MM.1S (cell line): ENCODE results near the gene MRRF.

Source experiments
- DNase-seq: peaks from one replicate; pipeline ENCODE4 v3.0.0-alpha.2; 2015
- H2AFZ ChIP-seq: fragments of 300-600 bp; sonication (generic); 2 replicates; pipeline ENCODE4 v1.6.0; 2016; ENCODE audit warnings: antibody characterized with exemption, low read length
- H3F3A ChIP-seq: fragments of 300-600 bp; sonication (generic); 2 replicates; pipeline ENCODE4 v1.6.1; 2016; ENCODE audit warnings: mild to moderate bottlenecking, antibody characterized with exemption, low read length, moderate library complexity, mixed read lengths; ENCODE audit not compliant: insufficient read depth
- H3K27ac ChIP-seq: fragments of 300-600 bp; sonication (generic); 2 replicates; pipeline ENCODE4 v1.5.1; 2016; ENCODE audit warnings: mild to moderate bottlenecking, low read length
- H3K27me3 ChIP-seq: fragments of 300-600 bp; sonication (generic); replicated peaks from 2 replicates; pipeline ENCODE4 v1.6.0; 2016; ENCODE audit warnings: low read length; ENCODE audit not compliant: insufficient read depth
- H3K36me3 ChIP-seq: fragments of 300-600 bp; sonication (generic); replicated peaks from 2 replicates; pipeline ENCODE4 v1.6.1; 2016; ENCODE audit warnings: mild to moderate bottlenecking, low read length, mixed read lengths; ENCODE audit not compliant: insufficient read depth
- H3K4me1 ChIP-seq: fragments of 300-600 bp; sonication (generic); 2 replicates; pipeline ENCODE4 v1.6.1; 2016; ENCODE audit warnings: low read length, mixed read lengths
- H3K4me2 ChIP-seq: fragments of 300-600 bp; sonication (generic); 2 replicates; pipeline ENCODE4 v1.6.0; 2016; ENCODE audit warnings: low read depth, low read length
- H3K4me3 ChIP-seq: fragments of 300-600 bp; sonication (generic); 2 replicates; pipeline ENCODE4 v1.5.1; 2016; ENCODE audit warnings: low read length, mixed read lengths
- H3K79me2 ChIP-seq: fragments of 300-600 bp; sonication (generic); 2 replicates; pipeline ENCODE4 v1.6.1; 2016; ENCODE audit warnings: mixed run types, low read length, mixed read lengths
- H3K9ac ChIP-seq: fragments of 300-600 bp; sonication (generic); 2 replicates; pipeline ENCODE4 v1.6.1; 2016; ENCODE audit warnings: low read length, mixed read lengths
- H3K9me2 ChIP-seq: fragments of 300-600 bp; sonication (generic); replicated peaks from 2 replicates; pipeline ENCODE4 v1.6.1; 2016; ENCODE audit warnings: mild to moderate bottlenecking, low read length, mixed read lengths; ENCODE audit not compliant: insufficient read depth
- H3K9me3 ChIP-seq: fragments of 300-600 bp; sonication (generic); replicated peaks from 2 replicates; pipeline ENCODE4 v1.6.1; 2016; ENCODE audit warnings: mild to moderate bottlenecking, low read length, mixed read lengths; ENCODE audit not compliant: insufficient read depth
- H4K20me1 ChIP-seq: fragments of 300-600 bp; sonication (generic); 2 replicates; pipeline ENCODE4 v1.6.1; 2016; ENCODE audit warnings: mild to moderate bottlenecking, low read length, moderate library complexity, mixed read lengths; ENCODE audit not compliant: insufficient read depth
- CTCF ChIP-seq: fragments of 300-600 bp; sonication (generic); IDR thresholded peaks from 2 replicates; pipeline ENCODE4 v1.5.1; 2016; ENCODE audit warnings: antibody characterized with exemption, low read length, mixed read lengths
- EZH2 ChIP-seq: fragments of 300-600 bp; sonication (generic); optimal IDR thresholded peaks from 2 replicates; pipeline ENCODE3; 2017; ENCODE audit warnings: low read depth, mild to moderate bottlenecking, antibody characterized with exemption, low read length, mixed read lengths
- EZH2phosphoT487 ChIP-seq: fragments of 300-600 bp; sonication (generic); IDR thresholded peaks from 2 replicates; pipeline ENCODE4 v1.6.1; 2018; ENCODE audit warnings: antibody characterized with exemption, low read length

MRRF gene

DNA sequence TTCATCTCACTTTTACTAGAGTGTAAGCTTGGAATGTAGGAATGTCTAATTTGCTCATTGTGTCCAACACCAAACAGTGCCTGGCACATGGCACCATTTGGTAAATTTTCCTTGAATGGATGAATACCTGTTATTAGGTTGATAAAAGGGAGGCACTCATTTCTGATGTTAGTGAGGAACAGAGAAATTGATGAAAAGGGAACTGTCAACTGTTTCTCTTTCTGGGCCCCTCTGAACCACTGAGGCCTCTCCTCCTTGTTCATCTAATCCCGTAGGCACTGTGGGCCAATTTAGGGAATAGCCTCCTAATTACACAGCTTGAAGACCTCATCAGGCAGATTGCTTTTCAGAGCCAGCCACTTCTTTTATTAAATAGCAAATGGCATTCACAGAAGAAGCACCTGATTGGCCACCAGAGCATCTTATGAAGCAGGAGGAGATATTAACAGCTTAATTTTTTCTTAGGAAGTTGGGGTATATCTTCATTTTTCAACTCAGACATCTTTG is 22.6 kb downstream of the MRRF start:
- no peak overlapping the region for H3K27ac ChIP-seq
- no peak overlapping the region for H3K9ac ChIP-seq
- no peaks in the 10 kb centered on the region for H3K9me3 ChIP-seq
- no peak overlapping the region for H2AFZ ChIP-seq
- no peaks in the 10 kb centered on the region for H3K4me1 ChIP-seq
- DNase-seq = no peak
- H3K9me2 ChIP-seq = no peaks in the 10 kb centered on the region
- no peak overlapping the region for H3K4me2 ChIP-seq
- no peaks in the 10 kb centered on the region for H3F3A ChIP-seq
- no peak for TF ChIP-seq EZH2
- TF ChIP-seq EZH2phosphoT487 = no peak
- no peak for TF ChIP-seq CTCF
- peaks cover 11% of the 10 kb centered on the region; the same call in 1 of the 2 replicates for H3K36me3 ChIP-seq
- no peak overlapping the region for H3K4me3 ChIP-seq
- H3K27me3 ChIP-seq = no peaks in the 10 kb centered on the region
- H4K20me1 ChIP-seq = no peaks in the 10 kb centered on the region
- peaks cover 30% of the 10 kb centered on the region for H3K79me2 ChIP-seq

DNA sequence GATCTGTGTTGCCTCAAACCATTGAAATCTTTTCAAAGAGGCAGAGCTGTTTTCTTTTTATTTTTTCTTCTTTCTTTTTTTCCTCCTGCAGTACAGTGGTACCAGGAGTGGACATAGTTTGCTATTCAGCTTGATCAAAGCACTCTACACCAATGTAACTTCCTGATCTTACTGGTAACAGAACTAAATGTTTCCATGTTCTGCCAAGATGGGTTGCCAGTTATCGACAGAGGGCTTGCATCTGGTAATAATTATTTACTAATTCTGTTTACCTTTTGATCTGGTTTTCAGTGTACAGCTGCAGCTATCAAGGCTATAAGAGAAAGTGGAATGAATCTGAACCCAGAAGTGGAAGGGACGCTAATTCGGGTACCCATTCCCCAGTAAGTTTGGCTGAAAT is 26.8 kb downstream of the MRRF start:
- Histone ChIP-seq H3K9ac (no peak overlapping the region), H3K27ac (no peak overlapping the region), H3K36me3 (peaks cover 7% of the 10 kb centered on the region; the same call in 1 of the 2 replicates), H3K4me1 (no peaks in the 10 kb centered on the region), H3K27me3 (no peaks in the 10 kb centered on the region), H3K4me3 (no peak overlapping the region), H3K79me2 (peaks cover 22% of the 10 kb centered on the region; the same call in 1 of the 2 replicates), H3K4me2 (no peak overlapping the region), H4K20me1 (no peaks in the 10 kb centered on the region), H3K9me2 (no peaks in the 10 kb centered on the region), H3F3A (no peaks in the 10 kb centered on the region), H3K9me3 (no peaks in the 10 kb centered on the region), H2AFZ (no peak overlapping the region)
- no peak for DNase-seq
- TF ChIP-seq EZH2phosphoT487 (no peak), EZH2 (no peak), CTCF (no peak)

- no peaks in the 10 kb centered on the region for H3F3A ChIP-seq
- no peak overlapping the region for H3K4me2 ChIP-seq
- no peak for TF ChIP-seq CTCF
- no peak for TF ChIP-seq EZH2
- TF ChIP-seq EZH2phosphoT487 = no peak
- H3K4me3 ChIP-seq = no peak overlapping the region
- no peak for DNase-seq
- no peaks in the 10 kb centered on the region for H3K9me3 ChIP-seq
- H3K27ac ChIP-seq = no peak overlapping the region
- no peak overlapping the region for H2AFZ ChIP-seq
- H3K9ac ChIP-seq = no peak overlapping the region
- no peaks in the 10 kb centered on the region for H3K27me3 ChIP-seq
- H3K79me2 ChIP-seq = peaks cover 23% of the 10 kb centered on the region; the same call in 1 of the 2 replicates
- no peaks in the 10 kb centered on the region for H3K4me1 ChIP-seq
- H3K9me2 ChIP-seq = no peaks in the 10 kb centered on the region
- H3K36me3 ChIP-seq = peaks cover 4% of the 10 kb centered on the region
- no peaks in the 10 kb centered on the region for H4K20me1 ChIP-seq
Observed at GRCh38 chr9:122294531-122294930, 29.8 kb downstream of the MRRF start.
